ENCODE measurements around the gene BICD1. TPM values are rescaled to one million over a fixed set of nuclear protein-coding genes. Genes with fewer than 3 reads are reported as not detected.

The BICD1 gene
- total and polyA plus RNA-seq, 2 donors (not counting 1 experiment from before 2014, with no cell fraction given) = 15.2 to 93.5 TPM

GRCh38 chr12:32170437-32170998, 63.9 kb downstream of the BICD1 start:
- 97% methylated on average over 4 of the region's 6 CpGs for WGBS (ENCODE audit: insufficient coverage)
- Mint-ChIP-seq H3K27me3 (no peaks in the 10 kb centered on the region), H3K4me3 (no peak overlapping the region), H3K9me3 (ENCODE audit: insufficient read depth) (no peaks in the 10 kb centered on the region), H3K4me1 (peaks cover 6% of the 10 kb centered on the region), H3K27ac (no peak overlapping the region)
- Histone ChIP-seq H3K9me3 (ENCODE audit: control extremely low read depth in 1 of 3, control insufficient read depth in 2 of 3, insufficient read depth in 1 of 3, low read length in 2 of 3) (peaks cover 0 to 2% (median 0%) of the 10 kb centered on the region in 3 donors), H3K27ac (ENCODE audit: low read length in 2 of 2) (no peak overlapping the region), H3K36me3 (replicated peaks in 1 of 2; ENCODE audit: control extremely low read depth in 1 of 2, control insufficient read depth in 1 of 2, extremely low read depth in 1 of 2, insufficient read depth in 2 of 2, low read length in 1 of 2) (no peaks in the 10 kb centered on the region), H3K9ac (ENCODE audit: low read length) (no peak overlapping the region), H4K20me1 (ENCODE audit: control insufficient read depth, insufficient read depth, low read length, poor library complexity, severe bottlenecking) (no peaks in the 10 kb centered on the region), H2AFZ (ENCODE audit: insufficient read depth, low read depth, low read length, poor library complexity, severe bottlenecking) (no peak overlapping the region), H3K4me3 (ENCODE audit: control extremely low read depth in 1 of 5, extremely low read depth in 1 of 5, insufficient read depth in 1 of 5, low read depth in 2 of 5, low read length in 4 of 5) (no peak overlapping the region), H3K79me2 (ENCODE audit: control insufficient read depth, insufficient read depth, low read length) (no peaks in the 10 kb centered on the region), H3K4me1 (ENCODE audit: control insufficient read depth in 2 of 2, insufficient read depth in 2 of 2, low read length in 2 of 2) (no peaks in the 10 kb centered on the region), H3K4me2 (replicated peaks; ENCODE audit: low read depth, low read length, poor library complexity, severe bottlenecking) (no peak overlapping the region), H3K27me3 (replicated peaks in 1 of 4; ENCODE audit: control extremely low read depth in 1 of 4, control insufficient read depth in 3 of 4, insufficient read depth in 4 of 4, low read length in 3 of 4) (no peaks in the 10 kb centered on the region)
- CTCF ChIA-PET = interaction anchor here (0.6 kb wide), 1 partner anchor 30 kb away, joined by 3 read pairs; no protein-coding TSS in a partner anchor
- ATAC-seq (ENCODE audit: low read depth) = no peak
- POLR2A ChIA-PET = no interaction called here
- no peak for DNase-seq
- intact Hi-C loops (cut with micrococcal nuclease) = loop anchor here (10.0 kb wide), 1 partner anchor 46 kb away; no protein-coding TSS in a partner anchor
- no peak for TF ChIP-seq CTCF (IDR thresholded peaks at IDR 0.05)
- TF ChIP-seq EZH2 (IDR thresholded peaks at IDR 0.05; ENCODE audit: borderline replicate concordance, insufficient read depth, low read depth, low read length, poor library complexity, severe bottlenecking) = no peak

GRCh38 chr12:32171211-32171610, 64.6 kb downstream of the BICD1 start:
- DNase-seq (no peak), ATAC-seq (ENCODE audit: low read depth) (no peak)
- no peaks in the 10 kb centered on the region for H3K27me3 Mint-ChIP-seq
- Histone ChIP-seq H2AFZ (ENCODE audit: insufficient read depth, low read depth, low read length, poor library complexity, severe bottlenecking) (no peak overlapping the region), H3K4me3 (ENCODE audit: control extremely low read depth in 1 of 5, extremely low read depth in 1 of 5, insufficient read depth in 1 of 5, low read depth in 2 of 5, low read length in 4 of 5) (no peak overlapping the region), H3K9ac (ENCODE audit: low read length) (no peak overlapping the region), H3K27me3 (replicated peaks in 1 of 4; ENCODE audit: control extremely low read depth in 1 of 4, control insufficient read depth in 3 of 4, insufficient read depth in 4 of 4, low read length in 3 of 4) (no peaks in the 10 kb centered on the region), H3K4me2 (replicated peaks; ENCODE audit: low read depth, low read length, poor library complexity, severe bottlenecking) (no peak overlapping the region), H3K79me2 (ENCODE audit: control insufficient read depth, insufficient read depth, low read length) (no peaks in the 10 kb centered on the region), H4K20me1 (ENCODE audit: control insufficient read depth, insufficient read depth, low read length, poor library complexity, severe bottlenecking) (no peaks in the 10 kb centered on the region), H3K27ac (ENCODE audit: low read length in 2 of 2) (no peak overlapping the region), H3K36me3 (replicated peaks in 1 of 2; ENCODE audit: control extremely low read depth in 1 of 2, control insufficient read depth in 1 of 2, extremely low read depth in 1 of 2, insufficient read depth in 2 of 2, low read length in 1 of 2) (no peaks in the 10 kb centered on the region), H3K4me1 (ENCODE audit: control insufficient read depth in 2 of 2, insufficient read depth in 2 of 2, low read length in 2 of 2) (no peaks in the 10 kb centered on the region), H3K9me3 (ENCODE audit: control extremely low read depth in 1 of 3, control insufficient read depth in 2 of 3, insufficient read depth in 1 of 3, low read length in 2 of 3) (peaks cover 0 to 2% (median 0%) of the 10 kb centered on the region in 3 donors)
- no peaks in the 10 kb centered on the region for H3K9me3 Mint-ChIP-seq (ENCODE audit: insufficient read depth)
- no peak overlapping the region for H3K4me3 Mint-ChIP-seq
- POLR2A ChIA-PET = no interaction called here
- CTCF ChIA-PET = interaction anchor here (0.6 kb wide), 1 partner anchor 31 kb away, joined by 3 read pairs; no protein-coding TSS in a partner anchor
- no peak for TF ChIP-seq EZH2 (IDR thresholded peaks at IDR 0.05; ENCODE audit: borderline replicate concordance, insufficient read depth, low read depth, low read length, poor library complexity, severe bottlenecking)
- TF ChIP-seq CTCF (IDR thresholded peaks at IDR 0.05) = no peak
- H3K4me1 Mint-ChIP-seq = peaks cover 6% of the 10 kb centered on the region
- H3K27ac Mint-ChIP-seq = peak overlapping the region; percentile 26
- WGBS (ENCODE audit: insufficient coverage) = 99% methylated on average over 5 of the region's 7 CpGs
- intact Hi-C loops (cut with micrococcal nuclease) = loop anchor here (10.0 kb wide), 1 partner anchor 46 kb away; no protein-coding TSS in a partner anchor
